Measurements from ENCODE around the gene PACRG. TPM values are rescaled to one million over a fixed set of nuclear protein-coding genes. Genes with fewer than 3 reads are reported as not detected.

Gene PACRG
- total RNA-seq, 1 experiment from 2014 or later: not detected

DNA sequence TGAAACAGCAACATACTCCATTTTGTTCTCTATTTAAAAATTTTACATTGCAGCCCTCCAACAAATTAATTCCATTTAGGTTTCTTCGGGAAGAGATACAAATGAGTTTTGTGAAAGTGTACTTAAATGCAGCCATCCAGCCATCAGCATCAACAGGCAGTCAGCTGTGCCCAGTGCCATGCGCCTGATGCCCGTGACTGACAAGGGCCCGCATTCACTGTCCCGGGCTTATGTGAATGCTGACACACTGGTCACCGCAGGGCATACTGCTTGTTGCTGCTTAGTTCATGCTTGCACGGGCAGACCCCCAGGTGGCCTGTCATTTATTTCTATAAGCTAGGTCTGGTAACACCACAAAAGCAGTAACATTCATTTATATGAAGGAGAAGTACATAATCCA, 461.8 kb downstream of the PACRG start:
- Histone ChIP-seq H3K4me3 (ENCODE audit: low read depth, low read length) (no peak overlapping the region), H3K27me3 (replicated peaks; ENCODE audit: control insufficient read depth, insufficient read depth, low read length) (no peaks in the 10 kb centered on the region), H3K4me1 (no peaks in the 10 kb centered on the region), H3K36me3 (ENCODE audit: control insufficient read depth, insufficient read depth, low read length) (no peaks in the 10 kb centered on the region), H3K9me3 (no peaks in the 10 kb centered on the region)
- CTCF ChIA-PET: no interaction called here
- intact Hi-C loops (cut with micrococcal nuclease; ENCODE audit: unreplicated experiment): loop anchor here (10.0 kb wide), 1 partner anchor 335 kb away; no protein-coding TSS in a partner anchor
- no peaks in the 10 kb centered on the region for H3K36me3 Mint-ChIP-seq (ENCODE audit: insufficient read depth, unreplicated experiment)
- POLR2A ChIA-PET: no interaction called here
- H3K4me3 Mint-ChIP-seq (ENCODE audit: unreplicated experiment): no peak overlapping the region
- TF ChIP-seq, protein P1, sequence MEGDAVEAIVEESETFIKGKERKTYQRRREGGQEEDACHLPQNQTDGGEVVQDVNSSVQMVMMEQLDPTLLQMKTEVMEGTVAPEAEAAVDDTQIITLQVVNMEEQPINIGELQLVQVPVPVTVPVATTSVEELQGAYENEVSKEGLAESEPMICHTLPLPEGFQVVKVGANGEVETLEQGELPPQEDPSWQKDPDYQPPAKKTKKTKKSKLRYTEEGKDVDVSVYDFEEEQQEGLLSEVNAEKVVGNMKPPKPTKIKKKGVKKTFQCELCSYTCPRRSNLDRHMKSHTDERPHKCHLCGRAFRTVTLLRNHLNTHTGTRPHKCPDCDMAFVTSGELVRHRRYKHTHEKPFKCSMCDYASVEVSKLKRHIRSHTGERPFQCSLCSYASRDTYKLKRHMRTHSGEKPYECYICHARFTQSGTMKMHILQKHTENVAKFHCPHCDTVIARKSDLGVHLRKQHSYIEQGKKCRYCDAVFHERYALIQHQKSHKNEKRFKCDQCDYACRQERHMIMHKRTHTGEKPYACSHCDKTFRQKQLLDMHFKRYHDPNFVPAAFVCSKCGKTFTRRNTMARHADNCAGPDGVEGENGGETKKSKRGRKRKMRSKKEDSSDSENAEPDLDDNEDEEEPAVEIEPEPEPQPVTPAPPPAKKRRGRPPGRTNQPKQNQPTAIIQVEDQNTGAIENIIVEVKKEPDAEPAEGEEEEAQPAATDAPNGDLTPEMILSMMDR (IDR thresholded peaks at IDR 0.05; ENCODE audit: insufficient read depth in 1 of 2, low read depth in 1 of 2, low read length in 1 of 2, severe bottlenecking in 1 of 2, unreplicated experiment in 1 of 2): no peak
- H3K27ac Mint-ChIP-seq (ENCODE audit: unreplicated experiment): no peak overlapping the region
- DNase-seq: no peak
- no peaks in the 10 kb centered on the region for H3K9me3 Mint-ChIP-seq (ENCODE audit: unreplicated experiment)
- H3K27me3 Mint-ChIP-seq (ENCODE audit: insufficient read depth, unreplicated experiment): peaks cover 5% of the 10 kb centered on the region
- no peaks in the 10 kb centered on the region for H3K4me1 Mint-ChIP-seq (ENCODE audit: low read depth, unreplicated experiment)
- BruUV-seq (replicated peaks): no TSS peak

GRCh38 chr6:163190786-163191185, 463.0 kb downstream of the PACRG start:
- BruUV-seq (replicated peaks): no TSS peak
- POLR2A ChIA-PET: no interaction called here
- H3K27ac Mint-ChIP-seq (ENCODE audit: unreplicated experiment): no peak overlapping the region

GRCh38 chr6:163191704-163192537, 464.1 kb downstream of the PACRG start:
- intact Hi-C loops (cut with micrococcal nuclease; ENCODE audit: unreplicated experiment): no loop called here
- CTCF ChIA-PET: no interaction called here
- no peaks in the 10 kb centered on the region for H3K36me3 Mint-ChIP-seq (ENCODE audit: insufficient read depth, unreplicated experiment)

More at GRCh38 chr6:163190786-163191185, 463.0 kb downstream of the PACRG start:
- no peaks in the 10 kb centered on the region for H3K4me1 ChIP-seq
- H3K9me3 Mint-ChIP-seq (ENCODE audit: unreplicated experiment): no peaks in the 10 kb centered on the region
- H3K27me3 ChIP-seq (replicated peaks; ENCODE audit: control insufficient read depth, insufficient read depth, low read length): no peaks in the 10 kb centered on the region
- H3K4me1 Mint-ChIP-seq (ENCODE audit: low read depth, unreplicated experiment): no peaks in the 10 kb centered on the region
- no peak for DNase-seq
- H3K4me3 Mint-ChIP-seq (ENCODE audit: unreplicated experiment): no peak overlapping the region
- intact Hi-C loops (cut with micrococcal nuclease; ENCODE audit: unreplicated experiment): no loop called here
- no peaks in the 10 kb centered on the region for H3K36me3 Mint-ChIP-seq (ENCODE audit: insufficient read depth, unreplicated experiment)
- H3K27me3 Mint-ChIP-seq (ENCODE audit: insufficient read depth, unreplicated experiment): peaks cover 6% of the 10 kb centered on the region
- H3K4me3 ChIP-seq (ENCODE audit: low read depth, low read length): no peak overlapping the region
- no peaks in the 10 kb centered on the region for H3K9me3 ChIP-seq
- H3K36me3 ChIP-seq (ENCODE audit: control insufficient read depth, insufficient read depth, low read length): no peaks in the 10 kb centered on the region
- TF ChIP-seq, protein P1 (IDR thresholded peaks at IDR 0.05; ENCODE audit: insufficient read depth in 1 of 2, low read depth in 1 of 2, low read length in 1 of 2, severe bottlenecking in 1 of 2, unreplicated experiment in 1 of 2): no peak
- CTCF ChIA-PET: no interaction called here

More at GRCh38 chr6:163191704-163192537, 464.1 kb downstream of the PACRG start:
- H3K4me3 Mint-ChIP-seq (ENCODE audit: unreplicated experiment): no peak overlapping the region
- no peaks in the 10 kb centered on the region for H3K27me3 ChIP-seq (replicated peaks; ENCODE audit: control insufficient read depth, insufficient read depth, low read length)
- POLR2A ChIA-PET: no interaction called here
- H3K27me3 Mint-ChIP-seq (ENCODE audit: insufficient read depth, unreplicated experiment): peaks cover 13% of the 10 kb centered on the region
- H3K4me1 Mint-ChIP-seq (ENCODE audit: low read depth, unreplicated experiment): no peaks in the 10 kb centered on the region
- no peaks in the 10 kb centered on the region for H3K4me1 ChIP-seq
- BruUV-seq (replicated peaks): no TSS peak
- no peaks in the 10 kb centered on the region for H3K36me3 ChIP-seq (ENCODE audit: control insufficient read depth, insufficient read depth, low read length)
- H3K9me3 ChIP-seq: no peaks in the 10 kb centered on the region
- no peak overlapping the region for H3K4me3 ChIP-seq (ENCODE audit: low read depth, low read length)
- DNase-seq: no peak
- H3K9me3 Mint-ChIP-seq (ENCODE audit: unreplicated experiment): no peaks in the 10 kb centered on the region
- TF ChIP-seq, protein P1 (IDR thresholded peaks at IDR 0.05; ENCODE audit: insufficient read depth in 1 of 2, low read depth in 1 of 2, low read length in 1 of 2, severe bottlenecking in 1 of 2, unreplicated experiment in 1 of 2): no peak
- no peak overlapping the region for H3K27ac Mint-ChIP-seq (ENCODE audit: unreplicated experiment)

Measured in Caco-2 (cell line).